ENCODE results near the gene FZD1.
"Not testable (repeated sequence)": the region's sequence is repeated elsewhere in the genome, so short reads cannot be mapped to it uniquely, and the experiment has no call there.

The FZD1 gene

GRCh38 chr7:91295576-91295975 is 31.3 kb downstream of the FZD1 start:
- DNase-seq (ENCODE audit: low read depth in 4 of 4, low spot score in 1 of 4), result no peak

- DNase-seq (ENCODE audit: low read depth in 4 of 4, low spot score in 1 of 4), result no peak
Measured at GRCh38 chr7:91297939-91298338, 33.7 kb downstream of the FZD1 start.

GRCh38 chr7:91299952-91300775 is 35.9 kb downstream of the FZD1 start:
- no peak for DNase-seq (ENCODE audit: low read depth in 4 of 4, low spot score in 1 of 4)

- no peak for DNase-seq (ENCODE audit: low read depth in 4 of 4, low spot score in 1 of 4)
Measured at GRCh38 chr7:91302794-91303193, 38.6 kb downstream of the FZD1 start.

GRCh38 chr7:91306266-91306665 is 42.0 kb downstream of the FZD1 start:
- DNase-seq (ENCODE audit: low read depth in 4 of 4, low spot score in 1 of 4), result no peak

- no peak for DNase-seq (ENCODE audit: low read depth in 4 of 4, low spot score in 1 of 4)
Measured at GRCh38 chr7:91307467-91307866, 43.2 kb downstream of the FZD1 start.

GRCh38 chr7:91308191-91308590 is 44.0 kb downstream of the FZD1 start:
- DNase-seq (ENCODE audit: low read depth in 4 of 4, low spot score in 1 of 4), result not testable (repeated sequence)

GRCh38 chr7:91310830-91311460 is 46.7 kb downstream of the FZD1 start:
- no peak for DNase-seq (ENCODE audit: low read depth in 4 of 4, low spot score in 1 of 4)

- no peak for DNase-seq (ENCODE audit: low read depth in 4 of 4, low spot score in 1 of 4)
Measured at GRCh38 chr7:91311839-91312238, 47.6 kb downstream of the FZD1 start.

- no peak for DNase-seq (ENCODE audit: low read depth in 4 of 4, low spot score in 1 of 4)
Measured at GRCh38 chr7:91313113-91313512, 48.9 kb downstream of the FZD1 start.

GRCh38 chr7:91314591-91315323 is 50.5 kb downstream of the FZD1 start:
- DNase-seq (ENCODE audit: low read depth in 4 of 4, low spot score in 1 of 4), result no peak

GRCh38 chr7:91316426-91316825 is 52.2 kb downstream of the FZD1 start:
- DNase-seq (ENCODE audit: low read depth in 4 of 4, low spot score in 1 of 4), result no peak

GRCh38 chr7:91319351-91319750 is 55.1 kb downstream of the FZD1 start:
- no peak for DNase-seq (ENCODE audit: low read depth in 4 of 4, low spot score in 1 of 4)

GRCh38 chr7:91320366-91321078 is 56.3 kb downstream of the FZD1 start:
- no peak for DNase-seq (ENCODE audit: low read depth in 4 of 4, low spot score in 1 of 4)

Data from stimulated activated CD4-positive, alpha-beta T cell treated with anti-CD3 and anti-CD28 coated beads, Interleukin-1b, Interleukin-23, amount 100 ng/mL, for 24 hours (primary cell).